K562 (cell line): ENCODE results near the gene C11orf52. TPM values are rescaled to one million over a fixed set of nuclear protein-coding genes. Genes with fewer than 3 reads are reported as not detected.

Source experiments
- ATF2 ChIP-seq: sonication (generic); formaldehyde crosslinking; IDR thresholded peaks from 2 replicates; pipeline ENCODE4 v1.8.1; 2022; ENCODE audit warnings: missing genetic modification reagents
- ATF3 ChIP-seq, 2 experiments: fragments of 450-650 bp in 1 of 2; sonication (generic) in 1 of 2; formaldehyde crosslinking in 1 of 2; IDR thresholded peaks in 1 of 2; conservative IDR thresholded peaks in 1 of 2; 2 replicates each; pipeline versions ENCODE4 v1.6.1 to v1.8.1; 2016 to 2023; ENCODE audit warnings: mild to moderate bottlenecking in 2 of 2, moderate library complexity in 2 of 2, inconsistent platforms in 1 of 2, missing genetic modification reagents in 1 of 2
- ATF4 ChIP-seq: fragments of 450-650 bp; formaldehyde crosslinking; IDR thresholded peaks from 2 replicates; pipeline ENCODE4 v1.4.0; 2022; ENCODE audit warnings: mild to moderate bottlenecking, moderate library complexity
- CCNT2 ChIP-seq: IDR thresholded peaks from 2 replicates; pipeline ENCODE4 v1.6.1; 2011; ENCODE audit warnings: borderline replicate concordance, low read depth, mild to moderate bottlenecking, moderate library complexity, mixed read lengths, low read length; ENCODE audit not compliant: insufficient read length; ENCODE audit errors: extremely low read depth
- E2F6 ChIP-seq, 2 experiments: IDR thresholded peaks; 2 replicates each; pipeline ENCODE4 v1.6.1; 2011; ENCODE audit warnings: borderline replicate concordance in 1 of 2, control low read depth in 1 of 2, low read depth in 1 of 2, low read length in 1 of 2, mild to moderate bottlenecking in 1 of 2, mixed read lengths in 1 of 2, moderate library complexity in 1 of 2; ENCODE audit not compliant: insufficient read depth in 1 of 2, insufficient read length in 1 of 2, poor library complexity in 1 of 2, severe bottlenecking in 1 of 2; ENCODE audit errors: extremely low read depth in 1 of 2
- ELF4 ChIP-seq: fragments of 450-650 bp; formaldehyde crosslinking; IDR thresholded peaks from 2 replicates; pipeline ENCODE4 v1.4.0; 2022; ENCODE audit warnings: missing genetic modification characterization
- FOXP1 ChIP-seq: sonication (generic); formaldehyde crosslinking; IDR thresholded peaks from 2 replicates; pipeline ENCODE4 v1.8.0; 2022; ENCODE audit warnings: mild to moderate bottlenecking, missing genetic modification reagents
- FUS ChIP-seq: fragments of 200-400 bp; formaldehyde crosslinking; optimal IDR thresholded peaks from 2 replicates; pipeline ENCODE3; 2017; ENCODE audit warnings: low read depth, low read length
- HDAC6 ChIP-seq: IDR thresholded peaks from 2 replicates; pipeline ENCODE4 v1.6.1; 2012; ENCODE audit warnings: low read depth, mild to moderate bottlenecking, control low read depth, inconsistent platforms, low read length, moderate library complexity
- HSF4 ChIP-seq: fragments of 250-450 bp; sonication (Bioruptor Pico); IDR thresholded peaks from 2 replicates; pipeline ENCODE4 v2.1.2; 2022; ENCODE audit warnings: mild to moderate bottlenecking, moderate library complexity, borderline replicate concordance
- KAT7 ChIP-seq: sonication (generic); formaldehyde crosslinking; IDR thresholded peaks from 2 replicates; pipeline ENCODE4 v1.8.0; 2022; ENCODE audit warnings: missing genetic modification reagents, mild to moderate bottlenecking, borderline replicate concordance
- KDM5B ChIP-seq: fragments of 200-600 bp; sonication (generic); IDR thresholded peaks from 2 replicates; pipeline ENCODE4 v1.6.1; 2012; ENCODE audit warnings: low read depth, mild to moderate bottlenecking, moderate library complexity, low read length, control low read depth, inconsistent platforms; ENCODE audit not compliant: insufficient replicate concordance
- NCOA4 ChIP-seq: fragments of 450-650 bp; IDR thresholded peaks from 2 replicates; pipeline ENCODE4 v1.6.1; 2018; ENCODE audit warnings: mild to moderate bottlenecking; ENCODE audit not compliant: partially characterized antibody
- PCBP1 ChIP-seq: fragments of 200-400 bp; formaldehyde crosslinking; IDR thresholded peaks from 2 replicates; pipeline ENCODE4 v1.6.1; 2018; ENCODE audit warnings: mild to moderate bottlenecking, low read depth, low read length; ENCODE audit not compliant: poor library complexity, severe bottlenecking
- PHTF2 ChIP-seq: fragments of 250-450 bp; sonication (Bioruptor Pico); IDR thresholded peaks from 2 replicates; pipeline ENCODE4 v1.5.0; 2021; ENCODE audit warnings: mild to moderate bottlenecking
- THRB ChIP-seq: fragments of 450-650 bp; formaldehyde crosslinking; conservative IDR thresholded peaks from 2 replicates; pipeline ENCODE4 v1.4.0; 2022; ENCODE audit warnings: mild to moderate bottlenecking, missing genetic modification characterization
- ZBTB2 ChIP-seq: fragments of 450-650 bp; IDR thresholded peaks from 2 replicates; pipeline ENCODE4 v1.6.1; 2016; ENCODE audit warnings: antibody characterized with exemption
- ZNF507 ChIP-seq: conservative IDR thresholded peaks from 2 replicates; pipeline ENCODE4 v1.6.1; 2017; ENCODE audit warnings: missing genetic modification characterization, missing compliant biosample characterization
- polyA plus RNA-seq, 8 experiments: library from polyadenylated mRNA; depleted of rRNA in 4 of 8; stranded (reverse) in 5 of 8; unstranded in 3 of 8; fragments of >200 nt; fragmentation: Nextera tagmentation in 2 of 8; fragmentation: Illumina TruSeq in 1 of 8; extraction: Ambion mirVana in 2 of 8; extraction: Trizol in 1 of 8; gene quantifications; 2 replicates each; pipeline versions ENCODE4 v1.2.1 to v1.2.3, GENCODE V29; 2011 to 2014; ENCODE audit warnings: inconsistent platforms in 1 of 8, missing spikeins in 1 of 8
- total RNA-seq, 7 experiments: library from RNA; depleted of rRNA in 6 of 7; stranded (reverse); fragments of >200 nt in 6 of 7; fragmentation: Illumina TruSeq in 2 of 7; extraction: Trizol in 2 of 7; gene quantifications; 2 replicates each; pipeline versions ENCODE4 v1.2.1 to v1.2.3, GENCODE V29; 2011 to 2021; ENCODE audit warnings: low replicate concordance in 1 of 7

C11orf52 gene
- total and polyA plus RNA-seq, 9 of the 15 experiments (the other 6 are each of a cell fraction or from before 2014, with no cell fraction given): 0.29 to 2.9 (median 1.0) TPM

GRCh38 chr11:111870886-111871692, 47.6 kb upstream of the C11orf52 start, which contains the start of gene ALG9 (continued):
- TF ChIP-seq ATF3 (IDR thresholded peaks at IDR 0.05) (no peak), ATF3 (CRISPR knock-in tag; conservative IDR thresholded peaks at IDR 0.05) (0 out of 2 replicates have a peak, but pooled peaks have one; percentile 40), HSF4 (CRISPR knock-in tag) (no peak), CCNT2 (peak; percentile 62), KDM5B (peak; percentile 67), E2F6 (IDR thresholded peaks at IDR 0.05; ENCODE audit: borderline replicate concordance in 1 of 2, extremely low read depth in 1 of 2, insufficient read depth in 1 of 2, insufficient read length in 1 of 2, low read depth in 1 of 2, low read length in 1 of 2, poor library complexity in 1 of 2, severe bottlenecking in 1 of 2) (peak in 1 of 2 experiments; percentile 38), KAT7 (CRISPR knock-in tag) (peak; percentile 31; the same call in 1 of the 2 replicates), ATF2 (CRISPR knock-in tag) (no peak), THRB (CRISPR knock-in tag) (no peak), PCBP1 (no peak), ATF4 (no peak), PHTF2 (CRISPR knock-in tag) (no peak), ZBTB2 (no peak), NCOA4 (no peak), HDAC6 (no peak), ELF4 (CRISPR knock-in tag) (no peak), FOXP1 (CRISPR knock-in tag) (peak; percentile 75; the same call in 1 of the 2 replicates), FUS (no peak), ZNF507 (tag) (no peak)
